OCI-LY3 (cell line): ENCODE measurements around the gene HACD1.
A peak's percentile ranks its signal among the peaks of the same experiment; 100 is the strongest.

Experiments used
- H2AFZ ChIP-seq: fragments of 200-600, 300-600 bp; shearing (Covaris generic); 2 replicates; pipeline ENCODE4 v1.6.0; 2014; ENCODE audit warnings: antibody characterized with exemption, low read depth, low read length
- H3K27ac ChIP-seq: fragments of 200-600, 300-600 bp; sonication (generic); 2 replicates; pipeline ENCODE4 v1.5.1; 2014; ENCODE audit warnings: mild to moderate bottlenecking, low read length, moderate library complexity, mixed read lengths
- H3K27me3 ChIP-seq: fragments of 200-600, 300-600 bp; sonication (generic); 2 replicates; pipeline ENCODE4 v1.6.1; 2014; ENCODE audit warnings: low read depth, low read length, mixed read lengths
- H3K36me3 ChIP-seq: fragments of 200-600, 300-600 bp; sonication (generic); replicated peaks from 2 replicates; pipeline ENCODE3; 2014; ENCODE audit warnings: low read depth, low read length, mixed read lengths
- H3K4me1 ChIP-seq: fragments of 300-600, 200-600 bp; sonication (generic); 2 replicates; pipeline ENCODE4 v1.6.1; 2014; ENCODE audit warnings: low read length, mixed read lengths
- H3K4me2 ChIP-seq: fragments of 200-600, 300-600 bp; sonication (generic); 2 replicates; pipeline ENCODE4 v1.6.1; 2014; ENCODE audit warnings: low read length, mixed read lengths
- H3K4me3 ChIP-seq: fragments of 300-600, 200-600 bp; sonication (generic); 2 replicates; pipeline ENCODE4 v1.5.1; 2014; ENCODE audit warnings: antibody characterized with exemption, mild to moderate bottlenecking, low read length, moderate library complexity
- H3K79me2 ChIP-seq: fragments of 300-600, 200-600 bp; shearing (Covaris generic); 2 replicates; pipeline ENCODE4 v1.6.1; 2014; ENCODE audit warnings: mild to moderate bottlenecking, low read length, mixed read lengths
- H3K9ac ChIP-seq: fragments of 300-600, 200-600 bp; shearing (Covaris generic); 2 replicates; pipeline ENCODE4 v1.6.0; 2014; ENCODE audit warnings: mild to moderate bottlenecking, low read length, moderate library complexity
- H3K9me3 ChIP-seq: fragments of 200-600, 300-600 bp; shearing (Covaris generic); 2 replicates; pipeline ENCODE4 v1.6.1; 2014; ENCODE audit warnings: low read length, mixed read lengths; ENCODE audit not compliant: insufficient read depth
- H4K20me1 ChIP-seq: fragments of 200-600, 300-600 bp; sonication (generic); 2 replicates; pipeline ENCODE4 v1.6.1; 2016; ENCODE audit warnings: low read length, mixed read lengths; ENCODE audit not compliant: insufficient read depth
- EZH2phosphoT487 ChIP-seq: fragments of 200-600 bp; shearing (Covaris generic); IDR thresholded peaks from 2 replicates; pipeline ENCODE4 v1.6.1; 2018; ENCODE audit warnings: antibody characterized with exemption, mixed run types, low read depth
- TF ChIP-seq, protein P1 (sequence below): fragments of 200-600, 300-600 bp; sonication (generic); IDR thresholded peaks from 2 replicates; pipeline ENCODE4 v1.5.1; 2014; ENCODE audit warnings: antibody characterized with exemption, low read length, low read depth

The HACD1 gene

DNA sequence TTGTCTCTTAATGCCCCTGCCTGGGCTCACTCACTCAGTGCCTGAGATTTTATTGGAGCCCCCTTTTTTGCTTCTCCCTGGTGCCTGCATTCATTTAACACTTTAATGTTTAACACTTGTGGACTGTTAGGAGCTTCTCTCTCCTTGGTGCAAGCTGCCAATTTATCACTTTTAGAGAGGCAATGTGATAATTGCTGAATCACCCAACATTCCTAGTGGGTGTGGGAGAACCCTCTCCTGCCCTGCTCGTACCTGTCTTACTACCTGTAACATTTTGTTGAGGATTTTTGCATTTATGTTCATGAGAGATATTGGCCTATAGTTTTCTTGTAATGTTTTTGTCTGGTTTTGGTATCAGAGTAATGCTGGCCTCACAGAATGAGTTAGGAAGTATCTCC, 39.9 kb upstream of the HACD1 start:
- Histone ChIP-seq H3K4me3 (no peak overlapping the region), H4K20me1 (peaks cover 9% of the 10 kb centered on the region), H3K36me3 (peaks cover 22% of the 10 kb centered on the region), H3K27ac (no peak overlapping the region), H2AFZ (no peak overlapping the region), H3K4me1 (peaks cover 24% of the 10 kb centered on the region), H3K79me2 (peaks cover 66% of the 10 kb centered on the region), H3K9me3 (peaks cover 8% of the 10 kb centered on the region; the same call in 1 of the 2 replicates), H3K4me2 (no peak overlapping the region), H3K27me3 (no peaks in the 10 kb centered on the region), H3K9ac (no peak overlapping the region)
- TF ChIP-seq, protein P1, sequence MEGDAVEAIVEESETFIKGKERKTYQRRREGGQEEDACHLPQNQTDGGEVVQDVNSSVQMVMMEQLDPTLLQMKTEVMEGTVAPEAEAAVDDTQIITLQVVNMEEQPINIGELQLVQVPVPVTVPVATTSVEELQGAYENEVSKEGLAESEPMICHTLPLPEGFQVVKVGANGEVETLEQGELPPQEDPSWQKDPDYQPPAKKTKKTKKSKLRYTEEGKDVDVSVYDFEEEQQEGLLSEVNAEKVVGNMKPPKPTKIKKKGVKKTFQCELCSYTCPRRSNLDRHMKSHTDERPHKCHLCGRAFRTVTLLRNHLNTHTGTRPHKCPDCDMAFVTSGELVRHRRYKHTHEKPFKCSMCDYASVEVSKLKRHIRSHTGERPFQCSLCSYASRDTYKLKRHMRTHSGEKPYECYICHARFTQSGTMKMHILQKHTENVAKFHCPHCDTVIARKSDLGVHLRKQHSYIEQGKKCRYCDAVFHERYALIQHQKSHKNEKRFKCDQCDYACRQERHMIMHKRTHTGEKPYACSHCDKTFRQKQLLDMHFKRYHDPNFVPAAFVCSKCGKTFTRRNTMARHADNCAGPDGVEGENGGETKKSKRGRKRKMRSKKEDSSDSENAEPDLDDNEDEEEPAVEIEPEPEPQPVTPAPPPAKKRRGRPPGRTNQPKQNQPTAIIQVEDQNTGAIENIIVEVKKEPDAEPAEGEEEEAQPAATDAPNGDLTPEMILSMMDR, result no peak
- TF ChIP-seq EZH2phosphoT487, result no peak

DNA sequence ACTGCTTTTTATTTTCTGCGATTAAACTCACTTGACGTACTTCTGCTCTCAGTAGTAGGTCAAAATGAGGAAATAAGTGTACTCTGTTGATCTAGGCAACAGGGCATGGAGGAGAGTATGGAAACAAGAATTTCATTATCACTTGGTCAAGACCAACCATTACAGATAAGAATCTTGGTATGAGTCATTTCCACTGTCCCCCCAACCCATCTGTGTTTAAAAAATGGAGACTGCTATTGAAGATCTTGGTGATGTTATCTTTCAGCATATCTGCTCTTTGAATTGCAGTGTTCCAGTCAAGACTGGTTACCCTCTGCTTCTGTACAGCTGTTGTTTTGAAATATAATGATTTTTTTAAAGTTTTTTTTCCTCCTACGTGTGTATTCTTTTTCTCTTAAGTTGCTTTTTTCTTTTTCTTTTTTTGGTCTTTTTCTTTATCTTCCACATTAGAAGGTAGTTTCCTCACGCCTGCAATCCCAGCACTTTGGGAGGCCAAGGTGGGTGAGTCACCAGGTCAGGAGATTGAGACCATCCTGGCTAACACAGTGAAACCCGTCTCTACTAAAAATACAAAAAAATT, 38.5 kb upstream of the HACD1 start:
- no peak overlapping the region for H2AFZ ChIP-seq
- peaks cover 8% of the 10 kb centered on the region; the same call in 1 of the 2 replicates for H3K9me3 ChIP-seq
- peak overlapping the region; percentile 49 for H3K27ac ChIP-seq
- peak overlapping the region; percentile 59 for H3K4me3 ChIP-seq
- H4K20me1 ChIP-seq, result peaks cover 9% of the 10 kb centered on the region
- peaks cover 24% of the 10 kb centered on the region for H3K4me1 ChIP-seq
- no peak overlapping the region for H3K9ac ChIP-seq
- H3K27me3 ChIP-seq, result no peaks in the 10 kb centered on the region
- H3K79me2 ChIP-seq, result peaks cover 76% of the 10 kb centered on the region
- no peak for TF ChIP-seq EZH2phosphoT487
- TF ChIP-seq, protein P1, result no peak
- H3K36me3 ChIP-seq, result peaks cover 18% of the 10 kb centered on the region
- peak overlapping the region; percentile 66 for H3K4me2 ChIP-seq

DNA sequence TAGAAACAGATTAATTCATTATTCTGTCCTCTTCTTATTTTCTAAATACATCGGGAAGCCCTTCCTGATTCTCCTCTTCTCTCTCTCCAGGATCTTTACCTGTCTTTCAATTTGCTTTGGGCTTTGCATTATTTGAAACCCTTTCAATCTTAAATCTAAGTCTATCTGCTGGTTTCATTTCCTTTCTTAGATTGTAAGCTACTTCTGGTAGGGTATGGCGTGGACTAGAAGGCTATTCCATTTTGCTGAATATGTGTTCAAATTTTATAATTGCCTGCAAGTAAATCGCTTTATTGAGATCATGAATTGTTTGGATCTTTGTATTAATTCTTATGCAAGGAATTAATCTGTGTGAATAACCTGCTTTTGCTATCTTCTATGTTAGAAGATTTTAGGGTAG, 37.8 kb upstream of the HACD1 start:
- Histone ChIP-seq H3K4me2 (peak overlapping the region; percentile 66), H3K9me3 (peaks cover 8% of the 10 kb centered on the region; the same call in 1 of the 2 replicates), H4K20me1 (peaks cover 9% of the 10 kb centered on the region), H3K4me3 (peak overlapping the region; percentile 59), H3K27ac (peak overlapping the region; percentile 49), H3K9ac (no peak overlapping the region), H3K79me2 (peaks cover 79% of the 10 kb centered on the region), H3K4me1 (peaks cover 24% of the 10 kb centered on the region), H2AFZ (no peak overlapping the region), H3K27me3 (no peaks in the 10 kb centered on the region), H3K36me3 (peaks cover 18% of the 10 kb centered on the region)
- TF ChIP-seq, protein P1, result no peak
- no peak for TF ChIP-seq EZH2phosphoT487

DNA sequence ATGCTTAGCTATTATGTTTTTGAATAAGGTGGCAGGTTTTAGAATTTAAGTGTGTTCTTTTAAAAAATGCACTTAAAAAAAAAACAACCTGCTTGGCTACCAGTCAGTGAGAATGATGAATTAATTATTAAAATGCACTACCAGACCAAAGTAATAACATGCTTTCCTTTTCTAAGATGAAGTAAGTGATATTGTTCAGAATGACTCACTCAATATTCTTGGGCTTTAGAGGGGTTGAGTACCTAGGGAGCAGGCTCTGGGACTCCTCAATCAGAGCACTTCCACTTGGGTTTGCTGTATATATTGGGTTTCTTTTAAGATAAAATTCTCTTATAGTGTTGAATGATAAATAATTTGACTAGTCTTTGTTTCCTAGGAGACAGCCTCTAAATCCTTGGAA, 35.4 kb upstream of the HACD1 start:
- Histone ChIP-seq H3K4me3 (no peak overlapping the region), H3K4me1 (peaks cover 24% of the 10 kb centered on the region), H3K9ac (no peak overlapping the region), H3K79me2 (peaks cover 78% of the 10 kb centered on the region), H3K27me3 (no peaks in the 10 kb centered on the region), H3K4me2 (no peak overlapping the region), H3K9me3 (peaks cover 8% of the 10 kb centered on the region; the same call in 1 of the 2 replicates), H3K36me3 (peaks cover 18% of the 10 kb centered on the region), H3K27ac (no peak overlapping the region), H2AFZ (no peak overlapping the region), H4K20me1 (peaks cover 12% of the 10 kb centered on the region)
- TF ChIP-seq, protein P1, result no peak
- no peak for TF ChIP-seq EZH2phosphoT487
